H1 (cell line): ENCODE measurements around the gene ZNF679. TPM values are rescaled to one million over a fixed set of nuclear protein-coding genes. Genes with fewer than 3 reads are reported as not detected.

Experiments
- CTCF ChIA-PET: fragments of 300-600 bp; sonication (Branson Sonifier 250); formaldehyde crosslinking; loops from one replicate; lab custom pipeline; 2021; ENCODE audit not compliant: partially characterized antibody; lab: Charles Lee
- POLR2A ChIA-PET: fragments of 300-600 bp; sonication (Branson Sonifier 250); formaldehyde crosslinking; loops from one replicate; lab custom pipeline; 2021; ENCODE audit warnings: inconsistent platforms; ENCODE audit not compliant: partially characterized antibody; lab: Charles Lee
- DNase-seq, 2 experiments: peaks; one replicate each; pipeline versions ENCODE4 v3.0.0 to v3.0.0-alpha.2; 2010 to 2022; ENCODE audit warnings: low spot score in 2 of 2, low read depth in 1 of 2, mixed read lengths in 1 of 2
- FAIRE-seq: peaks from 2 replicates; lab custom pipeline; 2011; peaks lifted over from hg19 to GRCh38; lab: Jason Lieb, UNC
- H2AFZ ChIP-seq: 2 replicates; pipeline ENCODE4 v1.8.1; 2012; ENCODE audit warnings: low read length, inconsistent platforms
- H2AK5ac ChIP-seq: 2 replicates; pipeline ENCODE4 v1.6.1; 2013; ENCODE audit warnings: low read depth, low read length
- H2BK120ac ChIP-seq: replicated peaks from 2 replicates; pipeline ENCODE3; 2013; ENCODE audit warnings: low read depth, low read length, inconsistent platforms
- H2BK12ac ChIP-seq: 2 replicates; pipeline ENCODE4 v1.6.1; 2013; ENCODE audit warnings: low read depth, low read length
- H2BK15ac ChIP-seq: 2 replicates; pipeline ENCODE4 v1.6.1; 2013; ENCODE audit warnings: low read length
- H2BK20ac ChIP-seq: 2 replicates; pipeline ENCODE4 v1.6.1; 2013; ENCODE audit warnings: low read length
- H2BK5ac ChIP-seq: 2 replicates; pipeline ENCODE4 v1.6.1; 2013; ENCODE audit warnings: low read depth, low read length
- H3K14ac ChIP-seq: 2 replicates; pipeline ENCODE4 v1.6.1; 2013; ENCODE audit warnings: inconsistent platforms; ENCODE audit not compliant: insufficient read length
- H3K18ac ChIP-seq: 2 replicates; pipeline ENCODE4 v1.6.1; 2013; ENCODE audit warnings: low read length; ENCODE audit errors: extremely low read depth
- H3K23ac ChIP-seq: 2 replicates; pipeline ENCODE4 v1.6.1; 2013; ENCODE audit warnings: inconsistent platforms; ENCODE audit not compliant: insufficient read length
- H3K23me2 ChIP-seq: 2 replicates; pipeline ENCODE4 v1.6.1; 2013; ENCODE audit warnings: low read depth, low read length
- H3K27ac ChIP-seq: 2 replicates; pipeline ENCODE4 v1.6.1; 2011; ENCODE audit warnings: low read depth, low read length, inconsistent platforms
- H3K27me3 ChIP-seq, 4 experiments: replicated peaks in 1 of 4; 1 replicate in 1 of 4; 2 replicates in 3 of 4; pipeline versions ENCODE4 v1.6.1 to v1.8.1; 2011 to 2013; ENCODE audit warnings: low read length in 3 of 4, mild to moderate bottlenecking in 3 of 4, inconsistent platforms in 2 of 4, mixed read lengths in 2 of 4, moderate library complexity in 1 of 4; ENCODE audit not compliant: control insufficient read depth in 3 of 4, insufficient read depth in 3 of 4; ENCODE audit errors: extremely low read depth in 1 of 4
- H3K36me3 ChIP-seq, 4 experiments: 2 replicates each; pipeline versions ENCODE4 v1.6.1 to v1.8.1; 2011 to 2013; ENCODE audit warnings: mild to moderate bottlenecking in 4 of 4, low read length in 3 of 4, moderate library complexity in 2 of 4, control low read depth in 1 of 4, inconsistent platforms in 1 of 4; ENCODE audit not compliant: insufficient read depth in 4 of 4, control insufficient read depth in 2 of 4
- H3K4ac ChIP-seq: replicated peaks from 2 replicates; pipeline ENCODE3; 2013; ENCODE audit warnings: low read length, low read depth, mixed read lengths, inconsistent platforms; ENCODE audit not compliant: insufficient read length
- H3K4me1 ChIP-seq, 4 experiments: replicated peaks in 1 of 4; 1 replicate in 1 of 4; 2 replicates in 3 of 4; pipeline versions ENCODE4 v1.6.1 to v1.8.1; 2011 to 2013; ENCODE audit warnings: low read length in 3 of 4, inconsistent platforms in 2 of 4, mixed read lengths in 1 of 4; ENCODE audit not compliant: insufficient read depth in 4 of 4, control insufficient read depth in 3 of 4
- H3K4me2 ChIP-seq, 2 experiments: 2 replicates each; pipeline versions ENCODE4 v1.6.1 to v1.8.1; 2011 to 2013; ENCODE audit warnings: low read depth in 2 of 2, low read length in 2 of 2, control low read depth in 1 of 2, inconsistent platforms in 1 of 2, mild to moderate bottlenecking in 1 of 2; ENCODE audit not compliant: insufficient read depth in 1 of 2
- H3K4me3 ChIP-seq, 4 experiments: fragments of 200-600, 300-600 bp in 1 of 4; sonication (generic), shearing (Covaris generic), sonication (Bioruptor Twin) in 1 of 4; 2 replicates each; pipeline versions ENCODE4 v1.5.1 to v1.8.1; 2011 to 2016; ENCODE audit warnings: low read length in 4 of 4, low read depth in 3 of 4, control low read depth in 2 of 4, inconsistent platforms in 2 of 4, mild to moderate bottlenecking in 2 of 4, mixed read lengths in 1 of 4, moderate library complexity in 1 of 4; ENCODE audit not compliant: insufficient read depth in 2 of 4; ENCODE audit errors: extremely low read depth in 1 of 4
- H3K56ac ChIP-seq: replicated peaks from 2 replicates; pipeline ENCODE3; 2013; ENCODE audit warnings: low read depth, mild to moderate bottlenecking, mixed read lengths, low read length, inconsistent platforms; ENCODE audit not compliant: insufficient read length
- H3K79me1 ChIP-seq: 2 replicates; pipeline ENCODE4 v1.6.1; 2013; ENCODE audit warnings: low read depth, low read length, control low read depth
- H3K79me2 ChIP-seq, 2 experiments: 2 replicates each; pipeline versions ENCODE4 v1.6.1 to v1.8.1; 2012 to 2013; ENCODE audit warnings: low read length in 2 of 2, mild to moderate bottlenecking in 2 of 2, inconsistent platforms in 1 of 2; ENCODE audit not compliant: insufficient read depth in 2 of 2, control insufficient read depth in 1 of 2
- H3K9ac ChIP-seq, 4 experiments: replicated peaks in 1 of 4; 1 replicate in 1 of 4; 2 replicates in 3 of 4; pipeline versions ENCODE4 v1.6.1 to v1.8.1; 2011 to 2013; ENCODE audit warnings: low read depth in 3 of 4, low read length in 3 of 4, control low read depth in 2 of 4, mild to moderate bottlenecking in 2 of 4, moderate library complexity in 2 of 4, inconsistent platforms in 1 of 4; ENCODE audit errors: extremely low read depth in 1 of 4
- H3K9me3 ChIP-seq, 2 experiments: 2 replicates each; pipeline versions ENCODE4 v1.6.1 to v1.8.1; 2012 to 2013; ENCODE audit warnings: mild to moderate bottlenecking in 2 of 2, moderate library complexity in 2 of 2, control low read depth in 1 of 2, inconsistent platforms in 1 of 2, low read depth in 1 of 2, low read length in 1 of 2, mixed read lengths in 1 of 2; ENCODE audit not compliant: insufficient read depth in 2 of 2
- H4K20me1 ChIP-seq, 2 experiments: replicated peaks in 1 of 2; 2 replicates each; pipeline versions ENCODE3 to v1.8.1; 2011 to 2013; ENCODE audit warnings: inconsistent platforms in 2 of 2, low read length in 2 of 2, mild to moderate bottlenecking in 1 of 2; ENCODE audit not compliant: insufficient read depth in 2 of 2, control insufficient read depth in 1 of 2
- H4K5ac ChIP-seq: 2 replicates; pipeline ENCODE4 v1.6.1; 2013; ENCODE audit warnings: low read length, low read depth, mixed read lengths, inconsistent platforms; ENCODE audit not compliant: insufficient read length
- H4K8ac ChIP-seq: 2 replicates; pipeline ENCODE4 v1.8.0; 2013; ENCODE audit warnings: mild to moderate bottlenecking, moderate library complexity, low read length, inconsistent platforms; ENCODE audit not compliant: insufficient read depth; ENCODE audit errors: extremely low read depth
- H4K91ac ChIP-seq: replicated peaks from 2 replicates; pipeline ENCODE3; 2013; ENCODE audit warnings: low read length, mixed read lengths, inconsistent platforms; ENCODE audit not compliant: insufficient read length
- JUN ChIP-seq: IDR thresholded peaks from 2 replicates; pipeline ENCODE4 v1.6.1; 2011; ENCODE audit warnings: low read depth, mild to moderate bottlenecking, improper control_type of control experiment, low read length
- NANOG ChIP-seq: IDR thresholded peaks from 2 replicates; pipeline ENCODE4 v1.6.1; 2011; ENCODE audit warnings: low read length, low read depth, mild to moderate bottlenecking, inconsistent platforms; ENCODE audit not compliant: insufficient read depth, poor library complexity, severe bottlenecking
- POLR2AphosphoS5 ChIP-seq: IDR thresholded peaks from 2 replicates; pipeline ENCODE4 v1.6.1; 2011; ENCODE audit warnings: low read depth, low read length
- SIN3A ChIP-seq, 2 experiments: IDR thresholded peaks in 1 of 2; conservative IDR thresholded peaks in 1 of 2; 2 replicates each; pipeline ENCODE4 v1.6.1; 2011 to 2012; ENCODE audit warnings: low read length in 2 of 2, improper control_type of control experiment in 1 of 2, low read depth in 1 of 2, mild to moderate bottlenecking in 1 of 2
- SIRT6 ChIP-seq: IDR thresholded peaks from one replicate; pipeline ENCODE4 v1.7.1; 2012; ENCODE audit warnings: low read length, inconsistent platforms
- SRF ChIP-seq: IDR thresholded peaks from 2 replicates; pipeline ENCODE4 v1.6.1; 2011; ENCODE audit warnings: mild to moderate bottlenecking, low read depth, low read length, moderate library complexity
- WGBS, 2 experiments: shearing (Covaris generic) in 1 of 2; methylation state at CpG; one replicate each; pipeline versions ENCODE4 v1.1.6 to v1.1.7; 2013 to 2015; ENCODE audit warnings: low lambda C conversion rate in 2 of 2, mixed read lengths in 2 of 2, inconsistent platforms in 1 of 2, low coverage in 1 of 2, missing lambda C conversion rate in 1 of 2; ENCODE audit not compliant: insufficient replicate concordance in 2 of 2, insufficient coverage in 1 of 2, insufficient read length in 1 of 2; ENCODE audit errors: extremely low coverage in 1 of 2, missing lambda C conversion rate in 1 of 2; 5-methylcytosine and 5-hydroxymethylcytosine counted together
- polyA plus RNA-seq, 7 experiments: library from polyadenylated mRNA; depleted of rRNA in 3 of 7; stranded (reverse) in 5 of 7; unstranded in 2 of 7; fragments of >200 nt in 5 of 7; fragments of 200-250 nt in 2 of 7; gene quantifications; 1 replicate in 5 of 7; 2 replicates in 1 of 7; 4 replicates in 1 of 7; pipeline versions ENCODE4 v1.2.1 to v1.2.3, GENCODE V29; 2011 to 2013; ENCODE audit warnings: missing spikeins in 2 of 7, mixed read lengths in 2 of 7
- total RNA-seq: library from RNA; stranded (reverse); fragmentation: NEBNext Ultra II Directional; extraction: Animal tissue kit (Norgen Biotek cat#: 25700); gene quantifications from 2 replicates; pipeline ENCODE4 v1.2.1, GENCODE V29; 2021

Gene ZNF679
- total and polyA plus RNA-seq, 2 of the 8 experiments (the other 6 are each of a cell fraction or from before 2014, with no cell fraction given): not detected

GRCh38 chr7:64277630-64278029 is 49.4 kb downstream of the ZNF679 start:
- H3K4me3 ChIP-seq: no peak overlapping the region
- CTCF ChIA-PET: no interaction called here
- no peak overlapping the region for H2AK5ac ChIP-seq
- no peak overlapping the region for H2BK120ac ChIP-seq
- no peaks in the 10 kb centered on the region for H3K23me2 ChIP-seq
- TF ChIP-seq SIRT6: no peak
- no peak for TF ChIP-seq POLR2AphosphoS5
- TF ChIP-seq SIN3A (conservative IDR thresholded peaks at IDR 0.05 in 1 of 2, IDR thresholded peaks at IDR 0.05 in 1 of 2; ENCODE audit: low read depth in 1 of 2, low read length in 2 of 2): no peak
- no peak for TF ChIP-seq SRF
- no peak for TF ChIP-seq JUN
- no peak for TF ChIP-seq NANOG
- H3K79me2 ChIP-seq: no peaks in the 10 kb centered on the region
- 64% methylated on average over 2 of the region's 2 CpGs; no CpG with 5 or more reads in 1 of the 2 experiments for WGBS, 2 experiments
- no peaks in the 10 kb centered on the region for H3K36me3 ChIP-seq
- no peak overlapping the region for H4K91ac ChIP-seq
- POLR2A ChIA-PET: no interaction called here
- H3K23ac ChIP-seq: no peak overlapping the region
- no peak overlapping the region for H3K27ac ChIP-seq
- no peak for FAIRE-seq
- no peak overlapping the region for H2BK15ac ChIP-seq
- H3K4me2 ChIP-seq: no peak overlapping the region
- H2BK5ac ChIP-seq: no peak overlapping the region
- no peak overlapping the region for H3K14ac ChIP-seq
- no peak overlapping the region for H4K8ac ChIP-seq
- H3K56ac ChIP-seq: no peak overlapping the region
- no peak overlapping the region for H3K18ac ChIP-seq
- no peak overlapping the region for H3K4ac ChIP-seq
- no peak overlapping the region for H2BK12ac ChIP-seq
- no peak overlapping the region for H2BK20ac ChIP-seq
- no peak for DNase-seq
- no peaks in the 10 kb centered on the region for H3K79me1 ChIP-seq
- H2AFZ ChIP-seq: no peak overlapping the region
- no peak overlapping the region for H3K9ac ChIP-seq
- no peaks in the 10 kb centered on the region for H3K4me1 ChIP-seq
- no peaks in the 10 kb centered on the region for H3K27me3 ChIP-seq
- no peak overlapping the region for H4K5ac ChIP-seq
- peaks cover 28 to 40% of the 10 kb centered on the region in 2 experiments for H3K9me3 ChIP-seq
- H4K20me1 ChIP-seq: no peaks in the 10 kb centered on the region
